ENCODE measurements around the gene TM9SF4.
"Not testable (repeated sequence)": the region's sequence is repeated elsewhere in the genome, so short reads cannot be mapped to it uniquely, and the experiment has no call there.

The TM9SF4 gene

GRCh38 chr20:32158351-32158750, 48.8 kb downstream of the TM9SF4 start:
- no peak for DNase-seq (ENCODE audit: low read depth in 2 of 2)

GRCh38 chr20:32158943-32159660, 49.6 kb downstream of the TM9SF4 start:
- peak; percentile 4 to 5 for DNase-seq (ENCODE audit: low read depth in 2 of 2)

GRCh38 chr20:32159766-32160221, 50.3 kb downstream of the TM9SF4 start:
- no peak for DNase-seq (ENCODE audit: low read depth in 2 of 2)

- no peak for DNase-seq (ENCODE audit: low read depth in 2 of 2)
Observed at GRCh38 chr20:32160341-32160740, 50.8 kb downstream of the TM9SF4 start.

- DNase-seq (ENCODE audit: low read depth in 2 of 2), result no peak
Observed at GRCh38 chr20:32162351-32162750, 52.8 kb downstream of the TM9SF4 start.

GRCh38 chr20:32163951-32164350, 54.4 kb downstream of the TM9SF4 start:
- no peak for DNase-seq (ENCODE audit: low read depth in 2 of 2)

- DNase-seq (ENCODE audit: low read depth in 2 of 2), result no peak
Observed at GRCh38 chr20:32164984-32165735, 55.6 kb downstream of the TM9SF4 start.

- DNase-seq (ENCODE audit: low read depth in 2 of 2), result no peak
Observed at GRCh38 chr20:32165836-32166545, 56.5 kb downstream of the TM9SF4 start.

- DNase-seq (ENCODE audit: low read depth in 2 of 2), result no peak
Observed at GRCh38 chr20:32167552-32167951, 58.0 kb downstream of the TM9SF4 start.

GRCh38 chr20:32168184-32168910, 58.8 kb downstream of the TM9SF4 start:
- no peak for DNase-seq (ENCODE audit: low read depth in 2 of 2)

GRCh38 chr20:32177696-32178095, 68.2 kb downstream of the TM9SF4 start:
- not testable (repeated sequence) for DNase-seq (ENCODE audit: low read depth in 2 of 2)

GRCh38 chr20:32179515-32179914, 70.0 kb downstream of the TM9SF4 start:
- no peak for DNase-seq (ENCODE audit: low read depth in 2 of 2)

GRCh38 chr20:32179934-32180333, 70.4 kb downstream of the TM9SF4 start:
- no peak for DNase-seq (ENCODE audit: low read depth in 2 of 2)

- DNase-seq (ENCODE audit: low read depth in 2 of 2), result no peak
Observed at GRCh38 chr20:32181606-32182005, 72.1 kb downstream of the TM9SF4 start.

- no peak for DNase-seq (ENCODE audit: low read depth in 2 of 2)
Observed at GRCh38 chr20:32183947-32184635, 74.6 kb downstream of the TM9SF4 start.

GRCh38 chr20:32184961-32185603, 75.6 kb downstream of the TM9SF4 start:
- DNase-seq (ENCODE audit: low read depth in 2 of 2), result no peak

GRCh38 chr20:32186506-32186905, 77.0 kb downstream of the TM9SF4 start:
- DNase-seq (ENCODE audit: low read depth in 2 of 2), result no peak

GRCh38 chr20:32188376-32189122, 79.0 kb downstream of the TM9SF4 start:
- no peak for DNase-seq (ENCODE audit: low read depth in 2 of 2)

GRCh38 chr20:32189123-32189410, 79.6 kb downstream of the TM9SF4 start:
- no peak for DNase-seq (ENCODE audit: low read depth in 2 of 2)

Measured in stimulated activated CD4-positive, alpha-beta T cell treated with anti-CD3 and anti-CD28 coated beads, Interleukin-15, amount 100 ng/mL, for 48 hours (primary cell).